HG02759 (cell line): ENCODE data around the gene GALNT2.

ENCODE experiments used
- ATAC-seq: cut with Tn5 transposase; IDR thresholded peaks from one replicate; pipeline ENCODE4 v1.9.1; 2021; ENCODE audit warnings: mild to moderate bottlenecking, moderate library complexity; ENCODE audit not compliant: unreplicated experiment

GALNT2 gene

GRCh38 chr1:230156536-230156935, 89.5 kb downstream of the GALNT2 start:
- no peak for ATAC-seq

- ATAC-seq, result no peak
Measured at GRCh38 chr1:230157420-230158390, 90.7 kb downstream of the GALNT2 start.

GRCh38 chr1:230158415-230159291, 91.6 kb downstream of the GALNT2 start:
- ATAC-seq, result no peak

DNA sequence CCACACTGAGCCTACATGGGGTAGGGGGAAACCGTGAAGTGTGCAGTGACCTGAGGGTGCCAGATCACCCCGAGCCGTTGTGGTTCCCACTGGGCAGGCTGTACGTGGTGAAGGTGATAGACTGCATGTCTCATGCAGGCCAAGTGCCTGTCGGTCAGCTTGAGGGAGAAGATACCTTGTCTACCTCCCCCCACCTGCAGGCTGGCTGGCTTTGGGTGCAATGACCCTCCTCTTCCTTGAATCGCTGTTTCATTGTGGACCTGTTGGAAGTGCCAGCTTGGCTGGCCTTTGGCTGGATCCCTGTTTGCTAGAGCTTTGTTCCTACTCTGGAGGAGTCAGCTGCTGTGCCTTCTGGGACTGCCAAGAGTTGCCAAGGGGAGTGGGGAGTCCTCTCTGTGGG, 92.5 kb downstream of the GALNT2 start:
- no peak for ATAC-seq

DNA sequence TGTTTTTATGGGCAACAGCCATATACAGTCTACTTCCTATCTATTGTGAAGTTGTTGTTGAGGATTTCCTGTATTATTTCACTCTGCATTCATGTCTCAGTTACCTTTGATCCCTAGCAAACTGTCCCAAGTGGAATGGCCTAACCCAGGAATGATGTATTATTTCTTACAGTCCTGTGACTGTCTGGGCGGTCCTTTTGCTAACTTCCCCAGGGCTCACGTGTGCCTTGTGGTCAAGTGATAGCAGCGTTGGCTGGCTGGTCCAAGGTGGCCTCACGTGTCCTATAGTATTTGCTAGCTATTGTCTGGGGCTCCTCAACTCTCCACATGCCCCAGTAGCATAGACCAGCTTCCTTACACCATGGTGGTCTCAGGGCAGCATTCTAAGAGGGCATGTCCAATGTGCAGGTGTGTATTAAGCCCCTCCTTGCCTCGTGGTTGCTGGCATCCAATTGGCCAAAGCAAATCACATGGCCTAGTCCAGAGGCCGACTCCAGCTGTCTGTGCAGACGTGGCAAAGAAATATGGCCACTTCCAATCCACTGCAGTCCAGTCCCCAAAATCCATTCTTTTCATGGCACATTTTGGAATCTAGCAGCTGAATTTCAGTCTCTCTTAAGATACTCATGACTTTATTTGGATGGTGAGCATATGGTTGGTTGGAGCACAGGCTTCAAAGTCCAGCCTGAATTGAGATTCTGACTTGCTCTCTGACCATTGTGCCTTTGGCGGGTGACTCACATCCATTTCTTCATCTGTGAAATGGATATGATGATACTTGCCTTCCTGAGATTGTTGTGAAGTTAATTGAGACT, 94.1 kb downstream of the GALNT2 start:
- no peak for ATAC-seq

DNA sequence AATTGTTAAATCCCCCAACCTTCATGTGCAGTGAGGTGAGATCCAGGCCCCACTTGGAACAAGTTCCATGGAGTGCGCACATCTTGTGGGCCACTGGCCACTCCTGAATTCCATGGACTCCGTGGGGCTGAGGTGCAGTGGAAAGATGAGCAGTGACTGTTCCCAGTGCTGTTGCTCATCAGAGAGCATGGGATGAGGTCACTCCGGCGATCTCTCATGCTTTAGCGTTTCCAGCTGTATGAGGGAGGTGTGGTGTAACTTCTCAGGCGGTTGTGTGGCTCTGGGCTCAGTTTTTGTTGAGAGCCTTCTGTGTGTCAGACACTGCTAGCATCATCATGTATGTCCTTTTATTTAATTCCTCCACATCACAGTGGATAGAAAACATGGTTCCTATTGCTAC, 96.2 kb downstream of the GALNT2 start:
- no peak for ATAC-seq

DNA sequence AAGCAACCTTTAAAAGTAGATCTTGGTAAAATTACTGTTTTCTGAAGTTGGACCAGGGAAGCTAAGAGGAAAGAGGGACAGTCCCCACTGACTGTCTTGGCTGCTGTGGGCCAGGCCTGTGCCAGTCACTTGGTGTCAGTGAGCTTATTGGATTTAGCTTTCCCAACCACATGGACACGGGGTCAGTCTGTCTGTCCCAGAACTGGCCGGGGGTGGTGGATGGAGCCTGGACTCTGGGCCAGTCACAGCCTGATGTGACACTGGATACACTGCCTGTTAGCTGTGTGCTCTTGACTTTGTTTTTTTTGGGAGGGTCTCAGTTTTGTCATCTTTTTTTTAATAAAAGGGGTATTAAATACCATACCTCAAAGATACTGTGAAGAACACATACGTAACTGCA, 96.7 kb downstream of the GALNT2 start:
- ATAC-seq, result no peak

- no peak for ATAC-seq
Measured at GRCh38 chr1:230165536-230165935, 98.5 kb downstream of the GALNT2 start.

- no peak for ATAC-seq
Measured at GRCh38 chr1:230166366-230167132, 99.5 kb downstream of the GALNT2 start.

DNA sequence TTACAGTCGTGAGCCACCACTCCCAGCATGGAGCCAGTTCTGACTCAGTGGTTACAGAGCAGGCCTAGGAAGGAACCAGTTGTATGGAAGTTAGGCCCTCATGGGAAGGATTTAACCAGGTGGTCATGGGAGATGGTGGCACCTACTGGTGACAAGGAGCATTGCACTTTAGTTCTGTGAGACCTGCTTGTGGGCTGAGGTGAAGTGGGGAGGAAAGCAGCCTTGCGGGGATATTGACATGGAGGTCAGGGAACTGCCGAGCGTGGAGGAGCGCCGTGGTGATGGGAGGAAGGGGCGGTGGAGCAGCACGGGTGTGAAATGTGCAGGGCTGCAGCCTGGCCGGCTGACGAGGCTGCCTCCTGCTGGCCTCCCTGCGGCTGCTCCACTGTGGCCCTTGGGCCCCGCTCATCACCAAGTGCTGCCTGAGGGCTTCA, 100.4 kb downstream of the GALNT2 start:
- ATAC-seq, result no peak

DNA sequence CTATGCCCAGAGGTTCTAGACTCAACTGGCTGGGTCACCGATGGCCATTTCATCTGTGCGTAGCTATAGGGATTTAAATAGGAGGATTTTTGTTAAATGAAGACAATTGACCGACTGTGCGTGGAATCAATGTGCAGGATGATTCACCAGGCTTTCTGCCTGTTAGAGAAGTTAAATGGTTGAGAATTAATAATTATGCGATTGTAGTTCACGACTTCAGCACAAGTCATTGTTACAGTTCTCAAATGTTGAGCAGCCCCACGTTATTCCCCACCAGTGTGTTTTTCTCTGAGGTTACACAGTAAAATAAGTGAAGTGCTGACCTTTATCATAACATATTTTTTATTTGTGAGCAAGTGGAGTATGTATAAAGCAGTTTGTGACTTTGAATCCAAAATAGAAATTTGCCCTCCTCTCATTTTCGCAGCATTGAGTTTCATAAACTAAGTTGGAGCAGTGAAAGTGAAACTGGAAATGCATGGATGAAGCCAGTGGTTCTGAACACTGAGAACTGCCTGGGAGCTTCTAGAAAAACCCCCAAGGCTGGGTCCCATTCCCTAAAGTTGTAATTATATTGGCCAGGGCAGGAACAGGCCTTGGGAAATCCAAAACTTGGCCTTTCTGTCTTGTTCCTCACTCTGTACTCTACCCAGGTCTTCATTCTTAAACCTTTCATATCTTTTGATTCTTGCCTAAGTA, 102.6 kb downstream of the GALNT2 start:
- ATAC-seq, result peak; percentile 50

- ATAC-seq, result peak; percentile 50
Measured at GRCh38 chr1:230170153-230170547, 103.1 kb downstream of the GALNT2 start.

DNA sequence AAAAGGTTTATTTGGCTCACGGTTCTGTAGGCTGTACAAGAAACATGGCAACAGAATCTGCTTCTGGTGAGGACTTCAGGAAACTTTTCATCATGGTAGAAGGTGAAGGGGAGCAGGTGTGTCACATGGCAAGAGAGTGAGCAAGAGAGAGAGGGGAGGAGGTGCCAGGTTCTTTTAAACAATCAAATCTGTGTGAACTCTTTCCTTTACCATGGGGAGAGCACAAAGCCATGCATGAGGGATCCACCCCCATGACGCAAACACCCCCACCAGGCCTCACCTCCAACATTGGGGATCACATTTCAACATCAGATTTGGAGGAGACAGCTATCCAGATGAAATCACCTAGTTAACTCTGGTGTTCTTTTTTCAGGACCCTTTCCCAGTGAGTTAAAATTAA, 103.6 kb downstream of the GALNT2 start:
- peak; percentile 16 for ATAC-seq

DNA sequence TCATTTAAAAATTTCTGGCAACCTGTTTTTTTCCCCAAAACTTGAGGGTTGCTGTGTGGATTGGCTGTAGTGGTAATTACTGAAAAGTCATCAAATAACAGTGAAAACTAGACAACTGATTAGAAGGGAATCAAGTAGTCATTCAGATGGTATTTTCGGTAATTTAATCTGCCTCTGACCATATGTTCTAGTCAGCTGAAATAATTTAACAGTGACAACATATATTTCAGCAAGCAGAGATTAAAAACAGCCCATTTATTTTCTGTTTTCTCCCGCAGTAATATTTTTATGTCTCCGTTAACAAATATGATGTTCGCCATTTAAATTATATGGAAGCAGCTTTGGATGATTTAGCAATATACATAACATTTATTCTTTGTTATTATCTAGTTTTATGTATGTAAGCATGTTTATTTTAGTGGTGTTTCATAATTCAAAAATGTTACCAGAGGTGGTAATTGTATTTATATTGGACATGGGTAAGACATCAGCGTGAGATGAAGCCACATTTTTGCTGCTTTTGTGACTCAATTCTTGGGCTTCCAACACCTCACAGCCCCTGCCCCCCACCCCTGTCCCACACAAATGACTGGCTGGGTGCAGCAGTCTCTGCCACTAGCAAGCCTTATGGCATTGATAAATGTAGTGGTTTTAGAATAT, 104.4 kb downstream of the GALNT2 start:
- ATAC-seq, result no peak

- ATAC-seq, result no peak
Measured at GRCh38 chr1:230172016-230172537, 105.0 kb downstream of the GALNT2 start.

DNA sequence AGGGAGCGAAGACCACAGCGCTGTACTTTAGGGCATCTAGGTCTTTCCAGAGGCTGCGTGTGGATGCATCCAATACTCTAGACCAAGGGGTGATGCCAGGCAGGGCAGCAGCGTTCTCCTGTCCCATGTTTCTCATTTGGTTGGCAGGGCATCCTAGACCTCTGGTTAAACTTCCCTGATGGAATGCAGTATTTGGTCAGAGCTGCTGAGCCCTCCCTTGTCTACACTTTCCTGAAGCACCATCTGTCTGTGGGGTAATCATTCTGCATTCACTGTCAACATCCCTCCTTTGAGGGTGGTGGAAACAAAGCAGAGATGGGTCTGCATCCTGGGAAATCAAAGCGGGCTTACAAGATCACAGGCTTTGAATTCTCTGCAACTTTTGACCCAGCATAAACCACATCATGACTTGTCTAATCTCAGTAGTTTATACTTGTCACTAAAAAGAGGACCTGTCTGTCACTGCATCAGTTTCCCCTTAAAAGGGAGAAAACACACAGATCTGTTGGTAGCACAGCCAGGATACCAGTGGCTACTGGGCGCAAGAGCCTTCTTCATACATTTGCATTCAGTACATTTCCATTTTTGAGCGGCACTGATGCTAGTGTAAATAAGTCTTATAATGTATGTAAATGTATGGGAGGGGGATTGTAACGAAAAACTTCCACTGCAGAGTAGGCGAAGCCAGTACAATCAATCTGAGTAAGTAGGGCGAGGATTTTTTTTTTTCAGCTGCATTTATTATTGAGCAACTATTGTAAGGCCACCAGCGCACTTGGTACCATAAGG, 106.3 kb downstream of the GALNT2 start:
- no peak for ATAC-seq

DNA sequence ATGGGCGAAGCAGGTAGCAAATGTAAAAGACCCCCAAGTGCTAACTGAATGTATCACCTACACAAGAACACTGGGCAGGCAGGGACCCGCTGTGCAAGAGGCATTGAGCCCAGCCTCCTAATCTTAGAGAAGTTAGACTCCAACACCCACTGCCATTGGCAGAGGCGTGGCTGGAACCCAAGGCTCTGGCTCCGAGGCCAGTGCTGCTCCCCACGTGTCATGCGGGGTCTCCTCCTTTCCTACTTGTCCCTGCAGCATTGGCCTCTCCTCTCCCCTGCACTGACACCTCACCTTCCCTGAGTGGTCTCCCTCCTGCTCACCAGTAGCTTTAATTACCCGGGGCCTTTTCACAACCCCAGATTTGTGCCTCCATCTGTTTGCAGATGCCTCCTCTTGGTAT, 107.0 kb downstream of the GALNT2 start:
- ATAC-seq, result no peak
